ENCODE measurements around the gene TMEM94. TPM values are rescaled to one million over a fixed set of nuclear protein-coding genes. Genes with fewer than 3 reads are reported as not detected.
A peak's percentile ranks its signal among the peaks of the same experiment; 100 is the strongest.

The TMEM94 gene
- total and polyA plus RNA-seq, 9 of the 15 experiments (the other 6 are each of a cell fraction or from before 2014, with no cell fraction given): 0.35 to 48.1 (median 14.4) TPM

DNA sequence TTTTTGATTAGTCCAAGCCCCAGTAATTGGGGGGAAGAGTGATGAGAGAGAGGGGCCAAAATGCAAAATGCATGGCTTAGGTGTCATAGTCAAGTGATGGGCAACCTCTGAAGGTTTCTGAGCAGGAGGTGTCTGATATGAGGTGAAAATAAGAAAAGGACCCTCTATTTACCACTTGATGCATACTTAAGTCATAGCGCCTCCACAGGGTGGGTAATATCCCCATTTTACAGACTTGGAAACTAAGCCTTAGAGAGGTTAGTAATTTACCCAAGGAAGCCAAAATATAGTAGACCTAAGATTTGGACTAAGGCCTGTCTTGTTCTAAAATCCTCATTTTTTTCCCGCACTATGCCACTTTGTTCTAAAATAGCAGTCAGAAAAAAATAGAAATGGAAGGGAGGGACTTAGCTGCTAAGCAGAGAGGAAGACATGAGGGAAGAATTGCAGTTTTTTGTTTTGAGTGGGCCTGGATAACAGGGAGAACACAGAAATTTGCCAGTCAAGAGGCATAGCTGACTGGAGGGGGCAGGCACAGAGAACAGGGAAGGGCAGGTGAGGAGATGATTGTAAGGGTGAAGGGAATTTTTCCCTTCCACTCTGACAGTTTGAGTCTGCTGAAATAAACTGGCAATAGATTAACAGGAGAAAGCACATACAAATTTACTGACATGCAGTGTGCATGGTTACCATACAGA is 48.6 kb upstream of the TMEM94 start:
- H4K20me1 ChIP-seq (replicated peaks; ENCODE audit: control insufficient read depth, insufficient read depth, low read length): no peaks in the 10 kb centered on the region; the same call in 1 of the 2 replicates
- FAIRE-seq: no peak
- ChIA-PET CTCF (ENCODE audit: low intra/inter-chr PET ratio) (no interaction called here), POLR2A (interaction anchor here (1.5 to 1.9 kb wide), 2 partner anchors 14 to 15 kb away, joined by 4 to 5 read pairs; no protein-coding TSS in a partner anchor)
- H3K9me1 ChIP-seq (ENCODE audit: control insufficient read depth, insufficient read depth, low read length): no peaks in the 10 kb centered on the region
- no peak overlapping the region for H3K4me3 ChIP-seq
- H3K4me1 ChIP-seq (replicated peaks in 1 of 2; ENCODE audit: control insufficient read depth in 2 of 2, insufficient read depth in 2 of 2, low read length in 2 of 2): peaks cover 11 to 12% of the 10 kb centered on the region in 2 experiments; a peak in 2 of 5 replicates
- H3K27me3 ChIP-seq (ENCODE audit: control insufficient read depth in 2 of 2, insufficient read depth in 2 of 2, low read length in 2 of 2): no peaks in the 10 kb centered on the region; a peak in 1 of 5 replicates
- 0 out of 3 replicates have a peak, but pooled peaks cover 3% of the 10 kb centered on the region for H3K36me3 ChIP-seq (ENCODE audit: control insufficient read depth, insufficient read depth, low read length)
- intact Hi-C loops (cut with micrococcal nuclease): no loop called here
- peaks cover 27% of the 10 kb centered on the region for H3K79me2 ChIP-seq (ENCODE audit: control insufficient read depth, insufficient read depth, low read length)
- no peaks in the 10 kb centered on the region for H3K9me3 ChIP-seq (replicated peaks; ENCODE audit: control insufficient read depth, insufficient read depth, low read depth, low read length)
- H3K4me2 ChIP-seq (ENCODE audit: insufficient read depth, low read length): no peak overlapping the region
- no peak for ATAC-seq
- BruUV-seq (replicated peaks): no TSS peak
- WGBS (ENCODE audit: insufficient coverage, low coverage, missing lambda C conversion rate): 76% methylated on average over 2 of the region's 2 CpGs
- H3K27ac ChIP-seq (ENCODE audit: extremely low read depth, low read depth, low read length): no peak overlapping the region
- no peak overlapping the region for H3K9ac ChIP-seq (ENCODE audit: insufficient read depth in 1 of 2, low read depth in 2 of 2, low read length in 2 of 2)
- DNase-seq (ENCODE audit: extremely low read depth in 1 of 4, low spot score in 3 of 4): no peak
- in situ Hi-C loops (cut with MboI): no loop called here
- H2AFZ ChIP-seq (ENCODE audit: low read depth, low read length): no peak overlapping the region
- peak; percentile 94 for TF ChIP-seq RBM25 (IDR thresholded peaks at IDR 0.05; ENCODE audit: low read depth, low read length, severe bottlenecking)
- TF ChIP-seq ZNF354B (CRISPR knock-in tag; IDR thresholded peaks at IDR 0.05): no peak
- peak; percentile 57 for TF ChIP-seq ADNP (tag; IDR thresholded peaks at IDR 0.05)
- no peak for TF ChIP-seq BCLAF1 (IDR thresholded peaks at IDR 0.05; ENCODE audit: borderline replicate concordance in 1 of 2, control insufficient read depth in 1 of 2, low read depth in 2 of 2, low read length in 1 of 2)
- TF ChIP-seq PHB (CRISPR knock-in tag; IDR thresholded peaks at IDR 0.05): no peak
- no peak for TF ChIP-seq TSC22D4 (tag; IDR thresholded peaks at IDR 0.05)
- no peak for TF ChIP-seq PHF21A (IDR thresholded peaks at IDR 0.05; ENCODE audit: borderline replicate concordance, low read depth)
- TF ChIP-seq POLR2B (IDR thresholded peaks at IDR 0.05; ENCODE audit: low read depth, partially characterized antibody): no peak
- peak; percentile 80 for TF ChIP-seq ZBTB33 (CRISPR knock-in tag; IDR thresholded peaks at IDR 0.05)
- no peak for TF ChIP-seq CEBPZ (IDR thresholded peaks at IDR 0.05; ENCODE audit: borderline replicate concordance, low read depth, low read length)
- no peak for TF ChIP-seq PCBP2 (IDR thresholded peaks at IDR 0.05; ENCODE audit: low read depth, low read length, poor library complexity, severe bottlenecking)
- TF ChIP-seq SAP30 (IDR thresholded peaks at IDR 0.05; ENCODE audit: borderline replicate concordance, insufficient read depth, low read depth, low read length, poor library complexity, severe bottlenecking): no peak
